Hematopoietic multipotent progenitor cell treated with erythropoietin and hydrocortisone succinate and interleukin-3 and kit ligand, for 6 days (in vitro differentiated cells): ENCODE data around the gene TMEM191C.
"Not testable (repeated sequence)": the region's sequence is repeated elsewhere in the genome, so short reads cannot be mapped to it uniquely, and the experiment has no call there.

Experiments used
- DNase-seq: peaks from one replicate; pipeline ENCODE4 v3.0.0-alpha.2; 2015

Gene TMEM191C

DNA sequence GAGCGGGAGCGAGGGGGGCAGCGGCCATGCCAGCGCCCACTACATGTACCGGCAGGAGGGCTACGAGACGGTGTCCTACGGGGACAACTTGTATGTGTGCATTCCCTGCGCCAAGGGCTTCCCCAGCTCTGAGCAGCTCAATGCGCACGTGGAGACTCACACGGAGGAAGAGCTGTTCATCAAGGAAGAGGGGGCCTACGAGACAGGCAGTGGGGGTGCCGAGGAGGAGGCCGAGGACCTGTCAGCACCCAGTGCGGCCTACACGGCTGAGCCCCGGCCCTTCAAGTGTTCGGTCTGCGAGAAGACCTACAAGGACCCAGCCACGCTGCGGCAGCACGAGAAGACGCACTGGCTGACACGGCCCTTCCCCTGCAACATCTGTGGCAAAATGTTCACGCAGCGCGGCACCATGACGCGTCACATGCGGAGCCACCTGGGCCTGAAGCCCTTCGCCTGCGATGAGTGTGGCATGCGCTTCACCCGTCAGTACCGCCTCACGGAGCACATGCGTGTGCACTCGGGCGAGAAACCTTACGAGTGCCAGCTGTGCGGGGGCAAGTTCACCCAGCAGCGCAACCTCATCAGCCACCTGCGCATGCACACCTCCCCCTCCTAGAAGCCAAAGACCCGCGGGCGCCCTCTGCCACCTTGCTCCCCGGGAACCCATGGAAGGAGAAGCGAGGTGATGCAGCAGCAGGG lies 20.9 kb upstream of the TMEM191C start:
- DNase-seq, result no peak

DNA sequence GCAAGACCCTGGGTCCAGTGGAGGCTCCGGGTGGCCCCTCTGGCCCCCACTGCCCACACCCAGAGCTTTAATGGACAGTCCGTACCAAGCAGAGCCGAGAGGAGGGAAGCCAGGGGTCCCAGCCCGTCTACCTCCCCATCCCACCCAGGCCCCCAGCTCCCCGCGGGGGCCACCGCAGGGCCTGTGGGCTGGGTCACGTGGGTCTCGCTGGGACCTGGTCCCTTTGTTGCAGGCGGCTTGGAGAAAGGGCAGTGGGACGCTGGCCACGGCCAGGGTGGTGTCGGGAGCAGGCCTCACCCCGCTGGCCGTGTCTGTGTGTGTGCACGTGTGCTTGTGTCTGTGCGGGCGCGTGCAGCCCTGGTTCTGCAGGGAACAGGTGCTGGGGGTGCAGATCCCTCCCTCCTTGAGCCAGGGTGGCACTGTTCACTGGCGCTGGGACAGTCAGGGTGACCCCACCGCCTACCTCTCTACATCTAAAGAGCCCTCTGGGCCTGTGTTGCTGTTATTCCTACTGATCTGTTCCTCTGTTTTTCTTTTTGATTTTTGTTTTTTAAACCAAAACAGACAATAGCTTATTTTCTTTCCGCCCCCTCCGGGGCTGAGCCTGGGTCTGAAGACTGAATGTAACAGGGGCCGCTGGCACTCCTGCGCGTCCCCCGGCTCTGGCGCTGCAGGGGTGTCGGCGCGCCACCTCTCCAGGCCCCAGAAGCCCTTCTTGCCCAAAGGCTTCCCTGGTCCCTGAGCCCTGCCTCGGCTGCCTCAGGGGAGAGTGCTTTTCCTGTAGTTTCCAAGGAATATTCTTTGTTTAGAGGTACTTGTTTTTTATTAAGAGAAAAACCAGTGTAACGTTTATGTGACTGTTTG lies 20.1 kb upstream of the TMEM191C start:
- DNase-seq, result no peak

DNA sequence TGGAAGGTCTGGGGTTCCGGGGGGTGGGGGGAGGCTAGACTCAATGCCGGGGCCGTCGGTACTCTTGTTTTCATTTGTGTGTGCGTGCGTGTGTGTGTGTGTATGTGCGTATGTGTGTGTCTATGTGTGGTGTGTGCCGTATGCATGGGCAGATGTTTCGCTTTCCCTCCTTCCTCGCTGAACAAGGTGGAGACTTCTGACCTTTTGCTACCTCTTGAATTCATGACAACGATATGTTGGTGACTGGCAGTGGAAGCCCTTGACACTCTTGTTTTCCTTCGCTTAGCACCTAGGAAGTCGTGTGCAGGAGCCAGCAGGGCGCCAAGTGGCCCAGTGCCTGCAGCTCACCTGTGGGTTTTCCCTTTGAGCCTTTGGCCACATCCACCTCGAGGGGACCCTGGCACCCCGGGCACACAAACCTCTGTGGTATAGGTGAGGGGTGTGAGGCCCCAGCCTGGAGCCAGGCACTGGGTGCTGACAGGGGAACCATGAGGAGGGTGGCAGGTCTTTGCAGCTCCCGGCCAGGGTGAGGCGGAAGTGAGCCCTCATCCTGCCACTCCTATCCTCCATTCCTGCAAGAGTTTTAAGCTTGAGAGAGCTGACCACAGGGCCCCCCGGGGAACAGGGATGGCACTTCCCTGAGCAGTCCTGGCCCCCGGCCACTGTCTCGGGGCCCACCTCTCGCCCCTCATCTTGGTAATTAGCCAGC lies 19.3 kb upstream of the TMEM191C start:
- DNase-seq, result peak; percentile 36

DNA sequence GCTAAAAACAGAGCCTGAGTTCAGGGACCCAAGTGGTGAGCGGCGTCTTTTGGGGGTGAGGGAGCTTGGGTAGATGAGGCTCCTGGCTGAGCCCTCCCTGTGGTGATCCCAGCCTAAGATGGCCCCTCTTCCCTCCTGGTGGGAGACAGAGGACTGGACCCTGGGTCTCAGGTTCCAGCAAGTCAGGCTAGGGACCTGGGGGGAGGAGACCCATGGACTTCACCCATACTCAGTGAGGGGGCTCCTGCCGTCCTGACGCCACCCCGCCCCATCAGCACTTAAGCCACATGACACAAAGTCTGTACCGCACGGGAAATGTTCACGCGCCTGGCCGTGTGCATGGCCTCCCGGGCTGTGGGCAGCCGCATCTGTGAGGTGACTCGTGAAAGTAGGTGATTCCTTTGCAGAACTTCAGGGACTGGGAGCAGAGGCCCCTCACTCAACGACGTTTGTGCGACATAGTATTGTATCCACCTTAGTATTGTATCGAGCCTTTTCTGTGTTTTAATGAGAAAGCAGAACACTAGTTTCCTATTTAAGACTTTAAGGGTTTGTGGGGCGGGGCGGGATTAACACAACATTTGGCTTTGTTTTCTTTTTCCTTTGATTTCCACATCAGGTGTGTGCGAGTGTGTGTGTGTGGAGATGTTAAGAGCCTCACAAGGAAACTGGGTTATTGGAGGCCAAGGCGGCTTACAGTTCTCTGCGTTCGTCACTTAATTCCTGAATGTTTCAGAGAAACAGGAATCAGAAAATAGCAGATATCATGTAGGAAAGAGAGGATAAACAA lies 18.4 kb upstream of the TMEM191C start:
- DNase-seq, result no peak

DNA sequence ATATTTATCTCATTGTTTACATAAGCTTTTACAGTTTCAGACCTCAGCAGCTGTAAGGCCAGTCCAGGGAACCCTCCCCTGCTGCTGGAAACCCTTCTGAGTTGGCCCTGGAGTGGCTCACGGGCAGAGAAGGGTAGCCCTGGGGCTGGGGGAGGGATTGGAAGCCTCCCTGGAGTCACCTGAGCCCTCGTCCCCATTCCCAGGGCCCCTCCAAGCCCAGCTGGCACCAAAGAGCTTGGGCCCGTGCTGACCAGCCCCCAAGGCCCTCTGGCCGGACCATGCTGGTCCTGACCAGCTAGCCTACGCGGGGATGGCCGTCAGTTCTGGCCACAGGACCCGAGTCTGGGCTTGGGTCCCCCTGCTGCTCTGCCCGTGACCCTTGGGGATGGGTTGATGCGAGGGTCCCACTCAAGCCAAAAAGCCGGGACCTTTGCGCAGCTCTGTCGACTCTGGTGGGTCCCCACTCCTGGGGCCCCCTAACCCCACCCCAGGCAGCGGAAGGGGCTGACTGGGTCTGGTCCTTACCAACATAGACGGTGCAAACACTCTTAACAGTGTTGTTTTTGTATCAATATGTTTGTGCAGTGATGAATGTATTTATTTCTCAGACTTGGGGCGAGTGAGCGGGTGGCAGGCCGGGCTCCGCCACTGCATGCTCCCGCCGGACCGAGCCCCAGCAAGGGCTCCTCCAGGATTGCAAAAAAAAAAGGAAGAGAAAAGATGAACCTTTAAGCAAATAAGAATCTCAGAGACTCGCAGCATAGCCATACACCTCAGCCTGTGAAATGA lies 17.5 kb upstream of the TMEM191C start:
- DNase-seq, result no peak

DNA sequence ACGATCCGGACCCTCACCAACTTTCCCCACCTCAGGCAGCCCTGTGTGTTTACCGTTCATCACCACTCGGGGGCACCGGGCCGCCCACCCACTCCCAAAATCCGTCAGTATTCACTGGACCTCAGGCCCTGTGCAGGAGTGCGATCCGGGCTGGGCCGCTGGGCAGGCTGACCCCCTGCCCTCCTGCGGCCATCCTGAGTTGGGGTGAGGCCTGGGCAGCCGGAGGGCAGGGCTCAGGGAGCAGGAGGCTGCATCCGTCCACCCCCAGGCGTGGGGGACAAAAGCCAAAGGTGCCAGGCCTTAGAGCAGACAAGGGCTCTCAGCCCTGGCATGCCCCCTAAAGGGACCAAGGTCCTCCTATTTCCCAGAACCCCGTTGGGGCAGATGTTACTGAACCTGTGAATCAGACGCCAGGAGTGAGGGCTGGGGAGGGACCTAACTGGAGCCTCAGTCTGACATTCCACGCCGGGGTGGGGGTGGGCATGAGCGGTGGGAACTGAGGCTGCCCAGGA lies 16.8 kb upstream of the TMEM191C start:
- no peak for DNase-seq

DNA sequence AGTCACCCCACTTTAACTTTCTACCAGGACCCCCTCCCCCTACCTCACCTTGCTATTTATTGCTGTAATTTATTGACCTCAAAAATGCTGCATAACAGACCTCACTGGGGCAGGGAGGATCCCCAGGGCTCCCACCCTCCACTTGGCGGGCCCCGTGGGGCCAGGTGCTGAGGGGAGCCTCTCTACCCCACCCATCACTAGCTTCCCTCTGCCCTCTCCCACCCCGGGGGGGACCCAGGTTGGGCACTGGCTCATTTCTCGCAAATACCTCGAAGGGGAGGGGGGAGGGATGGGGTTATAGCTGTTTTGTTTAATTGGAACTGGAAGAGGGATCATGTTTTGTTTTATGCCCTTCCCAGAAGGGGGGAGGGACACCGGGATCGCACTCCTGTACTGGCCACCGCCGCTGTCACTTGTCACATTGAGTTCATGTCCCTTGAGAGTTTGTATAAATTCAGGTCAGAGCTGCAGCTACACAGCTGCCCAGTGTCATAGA lies 16.3 kb upstream of the TMEM191C start:
- DNase-seq, result no peak

DNA sequence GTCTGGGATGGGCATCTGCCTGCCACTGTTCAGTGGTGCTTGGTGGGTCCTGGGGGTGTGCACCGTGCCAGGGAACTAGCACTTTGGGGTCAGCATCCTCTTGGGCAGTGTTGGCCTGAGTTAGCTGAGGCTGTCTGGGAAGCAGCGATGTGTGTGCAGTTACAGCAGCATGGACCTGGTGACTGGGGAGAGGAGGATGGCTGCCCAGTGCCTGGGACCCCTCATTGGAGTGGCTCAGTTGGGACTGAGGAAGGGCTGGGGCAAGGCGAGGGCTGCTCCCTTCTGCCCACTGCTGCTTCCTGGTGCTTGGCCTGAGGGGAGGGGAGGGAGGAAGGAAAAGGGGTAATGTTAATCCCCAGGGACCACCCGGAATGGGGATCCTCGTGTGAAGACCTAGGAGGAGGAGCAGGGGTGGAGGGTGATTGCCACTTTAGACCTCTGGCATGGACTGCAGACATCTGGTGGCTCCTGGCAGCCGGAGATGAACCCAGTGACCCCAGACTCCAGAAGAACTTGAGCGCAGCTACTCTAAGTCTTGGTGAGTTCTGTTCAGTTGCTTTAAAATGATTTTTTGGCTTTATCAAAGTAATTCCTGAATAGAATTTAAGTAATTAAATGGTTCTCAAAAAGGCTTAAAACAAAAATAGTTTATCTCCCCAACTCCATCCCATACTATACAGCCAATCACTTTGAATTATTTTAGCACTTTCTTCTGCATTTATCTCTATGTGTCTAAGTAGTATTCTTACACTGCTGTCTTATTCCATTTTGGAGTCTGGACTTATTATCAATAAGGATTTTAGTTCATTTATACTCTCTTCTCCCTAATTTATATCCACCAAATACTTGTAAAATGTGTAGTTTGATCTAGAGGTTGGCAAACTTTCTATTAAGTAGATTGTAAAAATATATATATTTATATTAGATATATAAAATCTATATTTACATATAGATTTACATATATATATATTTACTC lies 15.4 kb upstream of the TMEM191C start:
- DNase-seq, result no peak

DNA sequence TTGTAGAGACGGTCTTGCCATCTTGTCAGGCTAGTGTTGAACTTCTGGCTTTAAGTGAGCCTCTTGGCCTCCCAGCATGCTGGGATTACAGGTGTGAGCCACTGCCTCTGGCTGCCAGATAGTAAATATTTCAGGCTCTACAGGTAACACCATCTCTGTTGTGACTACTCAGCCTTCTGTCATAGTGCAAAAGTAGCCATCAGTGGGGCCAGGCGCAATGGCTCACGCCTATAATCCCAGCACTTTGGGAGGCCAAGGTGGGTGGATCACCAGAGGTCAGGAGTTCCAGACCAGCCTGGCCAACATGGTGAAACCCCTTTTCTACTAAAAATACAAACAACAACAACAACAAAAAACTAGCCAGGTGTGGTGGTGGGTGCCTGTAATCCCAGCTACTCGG lies 14.5 kb upstream of the TMEM191C start:
- not testable (repeated sequence) for DNase-seq

DNA sequence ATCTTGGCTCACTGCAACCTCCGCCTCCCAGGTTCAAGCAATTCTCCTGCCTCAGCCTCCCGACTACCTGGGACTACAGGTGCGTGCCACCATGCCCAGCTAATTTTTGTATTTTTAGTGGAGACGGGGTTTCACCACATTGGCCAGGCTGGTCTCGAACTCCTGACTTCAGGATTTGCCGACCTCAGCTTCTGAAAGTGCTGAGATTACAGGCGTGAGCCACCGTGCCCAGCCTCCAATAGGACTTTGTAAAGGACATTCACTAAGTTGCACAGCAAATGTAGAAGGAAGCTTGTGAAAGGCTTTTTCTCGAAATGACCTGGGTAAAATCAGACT lies 12.2 kb upstream of the TMEM191C start:
- DNase-seq, result not testable (repeated sequence)

DNA sequence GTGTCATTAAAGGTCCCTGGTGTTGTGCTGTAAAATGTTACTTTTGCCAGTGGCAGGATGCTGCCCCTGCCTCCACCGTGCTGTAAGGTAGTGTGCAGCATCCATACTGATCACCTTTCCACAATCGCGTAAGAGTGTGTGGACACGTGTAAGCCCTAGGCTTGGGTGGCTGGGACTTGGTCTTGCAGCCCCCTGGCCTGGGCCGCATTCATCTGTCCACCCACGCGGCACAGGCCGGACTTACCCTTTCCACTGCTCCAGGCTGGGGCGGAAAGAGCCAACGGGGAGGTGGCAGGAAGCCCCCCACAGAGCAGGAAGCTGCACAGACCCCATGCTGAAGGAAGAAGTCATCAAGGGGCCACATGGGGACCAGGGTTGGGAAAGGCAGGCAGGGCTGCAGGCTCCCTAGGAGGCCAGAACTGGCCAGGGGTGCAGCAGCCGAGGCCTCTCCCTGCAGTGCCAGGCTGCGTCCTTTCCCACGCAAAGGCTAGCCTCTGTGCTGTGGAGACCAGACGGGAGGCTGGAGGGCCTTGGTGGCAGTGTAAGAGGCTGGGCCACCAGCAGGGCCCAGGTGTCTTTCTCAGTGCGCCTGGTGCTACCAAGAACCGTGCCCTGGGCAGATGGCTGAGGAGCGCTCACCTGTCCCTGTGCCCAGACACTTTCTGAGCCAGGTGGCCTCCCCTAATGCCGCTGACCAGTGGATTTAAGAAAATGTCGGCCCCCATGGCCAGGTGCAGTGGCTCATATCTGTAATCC lies 11.7 kb upstream of the TMEM191C start:
- DNase-seq, result no peak

DNA sequence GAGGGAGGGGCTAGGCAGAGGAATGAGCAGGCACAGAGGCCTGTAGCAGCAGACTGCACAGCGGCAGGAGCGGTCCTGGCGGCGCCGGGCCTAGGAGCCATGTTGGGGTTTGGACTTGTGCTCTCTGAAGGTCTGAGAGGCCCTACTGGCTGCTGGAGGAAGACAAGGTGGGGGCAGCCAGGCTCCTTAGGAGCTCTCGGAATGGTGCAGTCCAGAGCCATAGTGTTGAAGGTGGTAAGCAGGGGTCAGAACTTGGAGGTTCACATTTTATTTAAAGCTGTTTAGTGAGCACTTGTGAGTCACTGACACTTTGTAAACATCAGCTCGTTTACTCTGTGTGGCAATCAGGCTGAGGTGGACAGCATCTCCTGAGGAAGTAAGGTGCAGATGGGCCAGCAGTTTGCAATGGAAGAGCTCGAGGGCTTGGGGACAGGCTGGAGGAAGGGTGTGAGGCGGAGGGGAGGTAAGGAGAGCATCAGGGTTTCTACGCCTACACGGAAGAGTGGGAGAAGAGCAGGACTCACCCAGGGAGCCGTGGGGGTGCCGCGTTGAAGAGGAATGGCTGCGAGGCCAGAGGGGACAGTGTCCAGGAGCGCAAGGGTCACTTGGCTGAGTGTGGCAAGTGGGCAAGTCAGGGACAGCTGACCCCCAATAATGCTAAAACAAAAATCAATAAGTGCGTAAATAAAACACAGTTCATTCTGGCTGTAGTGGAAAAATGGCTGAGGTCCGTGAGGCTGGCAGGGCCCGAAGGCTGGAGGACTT lies 10.0 kb upstream of the TMEM191C start:
- DNase-seq, result no peak

DNA sequence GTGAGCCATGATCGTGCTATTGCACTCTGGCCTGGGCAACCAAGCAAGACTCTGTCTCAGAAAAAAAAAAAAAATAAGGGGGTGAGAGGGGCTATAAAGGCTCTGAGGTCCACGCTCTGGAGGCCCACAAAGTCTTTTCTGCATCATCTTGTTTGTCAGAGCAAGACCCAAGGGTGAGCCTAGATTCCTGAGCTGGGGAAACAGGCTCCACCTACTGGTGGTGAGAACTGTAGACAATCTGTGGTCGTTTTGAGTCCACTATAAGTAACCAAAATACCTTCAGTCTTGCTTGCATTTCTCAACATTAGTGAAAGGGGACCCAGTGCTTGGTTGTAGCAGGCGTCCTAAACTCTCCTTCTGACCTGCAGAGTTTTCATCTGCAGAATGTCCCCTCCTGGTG lies 4.5 kb upstream of the TMEM191C start:
- not testable (repeated sequence) for DNase-seq

DNA sequence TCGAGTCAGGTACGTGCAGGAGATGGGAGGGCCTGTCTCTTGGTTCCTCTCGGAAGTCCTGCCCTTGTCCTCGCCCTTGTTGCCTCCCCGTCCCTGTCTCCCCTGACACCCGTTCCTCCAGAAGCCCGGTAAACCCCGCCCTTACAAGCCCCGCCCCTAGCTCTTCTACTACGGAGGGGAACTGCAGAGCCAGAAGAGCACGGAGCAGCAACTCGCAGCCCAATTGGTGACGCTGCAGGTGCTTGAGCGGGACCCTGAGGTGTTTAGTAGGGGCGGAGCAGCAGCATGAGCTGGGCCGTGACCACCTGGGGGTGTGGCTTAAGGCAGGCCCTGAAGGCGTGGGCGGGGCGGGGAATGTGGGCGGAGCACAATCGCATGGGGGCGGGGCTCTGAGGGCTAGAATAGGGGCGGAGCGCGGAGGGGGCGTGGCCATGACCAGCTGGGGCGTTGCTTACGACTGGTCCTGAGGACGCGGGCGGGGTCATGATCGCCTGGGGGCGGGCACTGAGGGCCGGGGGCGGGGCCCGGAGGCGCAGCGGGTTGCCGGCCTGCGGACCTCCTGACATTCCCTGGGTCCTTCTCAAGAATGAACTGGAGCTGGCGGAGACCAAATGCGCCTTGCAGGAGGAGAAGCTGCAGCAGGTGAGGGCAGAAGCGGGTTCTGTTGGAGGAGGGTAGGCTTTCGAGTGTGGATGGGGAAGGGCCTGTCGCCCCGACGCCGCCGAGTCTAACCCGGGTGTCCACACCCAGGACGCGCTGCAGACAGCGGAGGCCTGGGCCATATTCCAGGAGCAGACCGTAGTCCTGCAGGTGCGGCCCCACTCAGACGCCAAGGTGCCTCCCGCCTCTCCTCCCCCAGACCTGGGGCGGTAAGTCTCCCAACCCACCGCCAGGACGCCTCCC lies 1.3 kb downstream of the TMEM191C start:
- DNase-seq, result peak; percentile 88

DNA sequence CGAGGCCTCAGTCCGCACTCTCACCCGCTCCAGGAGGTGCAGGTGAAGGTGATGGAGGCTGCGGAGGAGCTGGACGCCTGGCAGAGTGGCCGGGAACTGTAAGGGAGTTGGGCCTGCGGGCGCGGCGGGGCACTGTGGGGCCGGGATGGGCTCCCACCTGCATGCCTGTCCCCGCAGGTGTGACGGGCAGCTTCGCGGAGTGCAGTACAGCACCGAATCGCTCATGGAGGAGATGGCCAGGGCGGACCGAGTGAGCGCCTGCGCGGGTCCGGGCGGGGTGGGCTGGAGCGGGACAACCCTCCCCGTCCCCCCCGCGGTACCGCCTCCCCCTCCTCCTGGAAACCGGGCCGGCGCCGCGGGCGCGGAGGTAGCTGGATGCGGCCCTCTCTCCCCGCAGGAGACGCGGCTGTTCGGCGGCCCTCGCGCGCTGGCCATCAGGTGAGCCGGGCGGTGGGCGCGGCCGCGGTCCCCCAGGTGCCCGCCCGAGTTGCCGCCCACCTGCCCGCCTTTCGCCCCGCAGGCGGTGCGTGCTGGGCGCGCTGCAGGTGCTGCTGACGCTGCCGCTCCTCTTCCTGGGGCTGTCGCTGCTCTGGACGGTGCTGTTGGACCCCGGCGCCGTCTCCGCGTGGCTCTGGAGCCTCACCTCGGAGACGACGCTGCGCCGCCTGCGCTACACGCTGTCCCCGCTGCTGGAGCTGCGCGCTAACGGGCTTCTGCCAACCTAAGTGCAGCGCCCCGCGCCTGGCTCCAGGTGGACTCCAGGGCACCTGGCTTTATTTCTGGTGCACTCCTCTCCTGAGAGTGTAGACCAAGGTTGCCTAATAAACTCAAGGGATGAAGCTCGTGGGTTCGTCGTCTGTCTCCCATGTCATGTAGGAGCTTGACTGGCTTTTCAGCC lies 2.2 kb downstream of the TMEM191C start:
- DNase-seq, result not testable (repeated sequence)

DNA sequence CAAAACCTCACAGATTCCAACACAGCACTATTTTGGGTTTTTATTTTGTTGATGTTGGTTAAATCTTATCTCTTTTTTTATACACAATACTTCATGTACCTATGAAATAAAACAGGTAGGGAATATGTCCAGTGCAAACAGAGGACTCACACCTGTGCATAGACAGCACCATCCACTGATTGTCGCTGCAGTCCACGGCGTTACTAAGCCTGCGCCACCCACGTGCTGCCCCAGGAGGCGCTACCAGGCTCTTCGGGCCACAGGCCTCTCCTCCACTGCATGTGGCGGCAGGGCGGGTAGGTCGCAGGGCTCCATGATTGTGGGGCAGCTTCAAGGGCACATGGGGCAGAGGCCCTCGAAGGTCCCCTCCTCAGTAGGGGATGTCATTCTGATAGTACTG lies 5.8 kb downstream of the TMEM191C start:
- not testable (repeated sequence) for DNase-seq

DNA sequence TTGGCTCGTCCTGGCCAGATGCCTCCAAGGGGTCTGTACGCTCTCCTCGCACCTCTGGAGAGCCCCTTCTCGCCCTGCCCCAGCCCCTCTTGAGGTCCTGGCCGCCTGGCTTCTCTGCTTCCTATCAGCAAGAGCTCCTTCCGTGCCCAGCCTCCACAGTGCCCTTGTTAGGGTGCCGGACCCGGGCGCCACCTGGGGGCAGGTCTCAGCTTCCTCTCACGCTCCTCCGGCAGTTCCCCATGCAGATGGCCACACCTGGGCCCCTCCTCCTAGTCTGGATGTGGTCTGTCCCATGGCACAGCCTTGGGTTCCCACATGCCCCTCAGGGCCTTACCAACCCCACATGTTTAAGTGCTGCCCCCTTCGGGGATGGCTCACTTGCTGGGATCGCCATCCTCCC lies 6.5 kb downstream of the TMEM191C start:
- not testable (repeated sequence) for DNase-seq
